HG03196 (cell line): ENCODE results near the gene RUBCNL.

ENCODE experiments used
- ATAC-seq: cut with Tn5 transposase; IDR thresholded peaks from one replicate; pipeline ENCODE4 v1.9.1; 2021; ENCODE audit not compliant: unreplicated experiment

The RUBCNL gene

GRCh38 chr13:46313024-46313423, 74.0 kb downstream of the RUBCNL start:
- ATAC-seq, result no peak

- ATAC-seq, result no peak
These were observed 75.8 kb downstream of the RUBCNL start for GRCh38 chr13:46311217-46311616.

- ATAC-seq, result no peak
These were observed 77.0 kb downstream of the RUBCNL start for GRCh38 chr13:46310066-46310465.

GRCh38 chr13:46307554-46307953, 79.5 kb downstream of the RUBCNL start:
- no peak for ATAC-seq

GRCh38 chr13:46304546-46304945, 82.5 kb downstream of the RUBCNL start:
- no peak for ATAC-seq

GRCh38 chr13:46303742-46304385, 83.2 kb downstream of the RUBCNL start:
- ATAC-seq, result no peak

- ATAC-seq, result no peak
These were observed 89.7 kb downstream of the RUBCNL start for GRCh38 chr13:46297361-46297811.

- ATAC-seq, result no peak
These were observed 90.1 kb downstream of the RUBCNL start for GRCh38 chr13:46296921-46297320.

GRCh38 chr13:46296115-46296822, 90.8 kb downstream of the RUBCNL start:
- peak; percentile 23 for ATAC-seq

- ATAC-seq, result peak; percentile 54
These were observed 91.4 kb downstream of the RUBCNL start for GRCh38 chr13:46295491-46296114.

GRCh38 chr13:46293436-46293835, 93.6 kb downstream of the RUBCNL start:
- no peak for ATAC-seq
